ENCODE data around the gene ZNF654. TPM values are rescaled to one million over a fixed set of nuclear protein-coding genes. Genes with fewer than 3 reads are reported as not detected.

The ZNF654 gene
- total RNA-seq, 1 experiment from 2014 or later, result 7.0 TPM

- no TSS peak for BruUV-seq (replicated peaks)
- ATAC-seq, result no peak
- Histone ChIP-seq H3K79me2 (ENCODE audit: insufficient read depth, low read length) (no peaks in the 10 kb centered on the region), H3K27ac (ENCODE audit: low read depth, low read length) (no peak overlapping the region), H2AFZ (ENCODE audit: low read depth, low read length, poor library complexity, severe bottlenecking) (no peak overlapping the region), H3K4me1 (ENCODE audit: control insufficient read depth in 1 of 2, insufficient read depth in 2 of 2, low read length in 2 of 2) (no peaks in the 10 kb centered on the region), H3K4me3 (replicated peaks in 1 of 2; ENCODE audit: low read depth in 1 of 2, low read length in 2 of 2) (no peak overlapping the region), H3K9ac (ENCODE audit: low read length) (no peak overlapping the region), H3K9me3 (ENCODE audit: control insufficient read depth in 1 of 2, insufficient read depth in 1 of 2, low read depth in 1 of 2, low read length in 2 of 2) (no peaks in the 10 kb centered on the region), H3K9me2 (ENCODE audit: insufficient read depth) (no peaks in the 10 kb centered on the region), H3K27me3 (ENCODE audit: insufficient read depth, low read length) (no peaks in the 10 kb centered on the region), H4K20me1 (ENCODE audit: insufficient read depth) (no peaks in the 10 kb centered on the region), H3K36me3 (ENCODE audit: control insufficient read depth in 1 of 2, insufficient read depth in 2 of 2, low read length in 2 of 2) (no peaks in the 10 kb centered on the region), H3K4me2 (ENCODE audit: low read length) (no peak overlapping the region)
- RAD21 ChIA-PET (ENCODE audit: low non-redundant PET in 1 of 2, low total read pairs in 2 of 2, uncharacterized antibody in 2 of 2, unreplicated experiment in 2 of 2), result no interaction called here
- POLR2A ChIA-PET, result no interaction called here
- CTCF ChIA-PET, result no interaction called here
- TF ChIP-seq YY1 (IDR thresholded peaks at IDR 0.05; ENCODE audit: extremely low read depth, insufficient replicate concordance, low read depth, low read length) (no peak), TCF7L2 (IDR thresholded peaks at IDR 0.05; ENCODE audit: borderline replicate concordance, extremely low read depth, insufficient read depth, insufficient read length) (no peak), ZNF274 (IDR thresholded peaks at IDR 0.05; ENCODE audit: low read depth, low read length) (no peak), CEBPB (IDR thresholded peaks at IDR 0.05; ENCODE audit: low read depth) (no peak), EGR1 (IDR thresholded peaks at IDR 0.05; ENCODE audit: low read depth) (no peak), ELF1 (IDR thresholded peaks at IDR 0.05; ENCODE audit: borderline replicate concordance, low read depth) (no peak), SIN3A (IDR thresholded peaks at IDR 0.05; ENCODE audit: low read depth) (no peak), JUND (IDR thresholded peaks at IDR 0.05) (no peak), ATF3 (IDR thresholded peaks at IDR 0.05) (no peak)
- intact Hi-C loops (cut with micrococcal nuclease), result no loop called here
- no peak for DNase-seq (ENCODE audit: low read depth, low spot score)
Observed at GRCh38 chr3:88191872-88192409, 132.9 kb downstream of the ZNF654 start.

GRCh38 chr3:88192631-88193030, 133.6 kb downstream of the ZNF654 start:
- ChIA-PET CTCF (no interaction called here), RAD21 (ENCODE audit: low non-redundant PET in 1 of 2, low total read pairs in 2 of 2, uncharacterized antibody in 2 of 2, unreplicated experiment in 2 of 2) (no interaction called here), POLR2A (no interaction called here)
- H3K4me3 ChIP-seq (replicated peaks in 1 of 2; ENCODE audit: low read depth in 1 of 2, low read length in 2 of 2), result no peak overlapping the region
- H3K4me2 ChIP-seq (ENCODE audit: low read length), result no peak overlapping the region
- no peak overlapping the region for H3K9ac ChIP-seq (ENCODE audit: low read length)
- no peaks in the 10 kb centered on the region for H4K20me1 ChIP-seq (ENCODE audit: insufficient read depth)
- H3K79me2 ChIP-seq (ENCODE audit: insufficient read depth, low read length), result no peaks in the 10 kb centered on the region
- H3K4me1 ChIP-seq (ENCODE audit: control insufficient read depth in 1 of 2, insufficient read depth in 2 of 2, low read length in 2 of 2), result no peaks in the 10 kb centered on the region
- no peaks in the 10 kb centered on the region for H3K36me3 ChIP-seq (ENCODE audit: control insufficient read depth in 1 of 2, insufficient read depth in 2 of 2, low read length in 2 of 2)
- no peaks in the 10 kb centered on the region for H3K27me3 ChIP-seq (ENCODE audit: insufficient read depth, low read length)
- H3K9me2 ChIP-seq (ENCODE audit: insufficient read depth), result no peaks in the 10 kb centered on the region
- no peak for ATAC-seq
- H3K9me3 ChIP-seq (ENCODE audit: control insufficient read depth in 1 of 2, insufficient read depth in 1 of 2, low read depth in 1 of 2, low read length in 2 of 2), result no peaks in the 10 kb centered on the region
- intact Hi-C loops (cut with micrococcal nuclease), result no loop called here
- no peak for DNase-seq (ENCODE audit: low read depth, low spot score)
- no peak overlapping the region for H3K27ac ChIP-seq (ENCODE audit: low read depth, low read length)
- BruUV-seq (replicated peaks), result no TSS peak
- no peak overlapping the region for H2AFZ ChIP-seq (ENCODE audit: low read depth, low read length, poor library complexity, severe bottlenecking)
- TF ChIP-seq RAD21 (IDR thresholded peaks at IDR 0.05; ENCODE audit: low read depth) (no peak), ELF1 (IDR thresholded peaks at IDR 0.05; ENCODE audit: borderline replicate concordance, low read depth) (no peak), EGR1 (IDR thresholded peaks at IDR 0.05; ENCODE audit: low read depth) (no peak), EZH2 (IDR thresholded peaks at IDR 0.05) (no peak), YY1 (IDR thresholded peaks at IDR 0.05; ENCODE audit: extremely low read depth, insufficient replicate concordance, low read depth, low read length) (no peak), ZBTB33 (IDR thresholded peaks at IDR 0.05; ENCODE audit: extremely low read depth, insufficient replicate concordance, low read length) (no peak), SIN3A (IDR thresholded peaks at IDR 0.05; ENCODE audit: low read depth) (no peak), POLR2A (IDR thresholded peaks at IDR 0.05; ENCODE audit: borderline replicate concordance, extremely low read depth, insufficient read depth, insufficient read length) (no peak), SRF (IDR thresholded peaks at IDR 0.05; ENCODE audit: low read depth) (no peak), ZNF274 (IDR thresholded peaks at IDR 0.05; ENCODE audit: low read depth, low read length) (no peak), REST (IDR thresholded peaks at IDR 0.05; ENCODE audit: low read depth) (no peak), CBX3 (IDR thresholded peaks at IDR 0.05; ENCODE audit: low read depth) (no peak)

All from HCT116 (cell line).